IPS-18c (cell line): ENCODE results near the gene MAML1.

Experiments
- H3K4me3 ChIP-seq: 2 replicates; pipeline ENCODE4 v1.7.0; 2013; ENCODE audit warnings: low read depth, mild to moderate bottlenecking, low read length, moderate library complexity; ENCODE audit not compliant: insufficient read depth
- H3K9me3 ChIP-seq: one replicate; pipeline ENCODE4 v1.6.1; 2013; ENCODE audit warnings: mild to moderate bottlenecking, low read length, moderate library complexity; ENCODE audit not compliant: control insufficient read depth, insufficient read depth

MAML1 gene

GRCh38 chr5:179763215-179763945 lies 30.8 kb downstream of the MAML1 start:
- H3K9me3 ChIP-seq: no peaks in the 10 kb centered on the region

GRCh38 chr5:179764056-179764455 lies 31.4 kb downstream of the MAML1 start:
- Histone ChIP-seq H3K4me3 (no peak overlapping the region), H3K9me3 (no peaks in the 10 kb centered on the region)

More at GRCh38 chr5:179763215-179763945, 30.8 kb downstream of the MAML1 start:
- no peak overlapping the region for H3K4me3 ChIP-seq

DNA sequence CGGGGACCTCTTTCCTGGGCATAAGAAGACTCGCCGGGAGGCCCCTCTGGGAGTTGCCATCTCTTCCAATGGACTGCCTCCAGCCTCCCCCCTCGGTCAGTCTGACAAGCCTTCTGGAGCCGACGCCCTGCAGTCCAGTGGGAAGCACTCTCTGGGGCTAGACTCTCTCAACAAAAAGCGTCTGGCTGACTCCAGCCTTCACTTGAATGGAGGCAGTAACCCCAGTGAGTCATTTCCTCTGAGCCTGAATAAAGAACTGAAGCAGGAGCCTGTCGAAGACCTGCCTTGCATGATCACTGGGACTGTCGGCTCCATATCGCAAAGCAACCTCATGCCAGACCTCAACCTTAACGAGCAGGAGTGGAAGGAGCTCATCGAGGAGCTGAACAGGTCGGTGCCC lies 32.8 kb downstream of the MAML1 start:
- Histone ChIP-seq H3K4me3 (no peak overlapping the region), H3K9me3 (no peaks in the 10 kb centered on the region)

GRCh38 chr5:179766021-179766725 lies 33.6 kb downstream of the MAML1 start:
- H3K4me3 ChIP-seq: no peak overlapping the region

DNA sequence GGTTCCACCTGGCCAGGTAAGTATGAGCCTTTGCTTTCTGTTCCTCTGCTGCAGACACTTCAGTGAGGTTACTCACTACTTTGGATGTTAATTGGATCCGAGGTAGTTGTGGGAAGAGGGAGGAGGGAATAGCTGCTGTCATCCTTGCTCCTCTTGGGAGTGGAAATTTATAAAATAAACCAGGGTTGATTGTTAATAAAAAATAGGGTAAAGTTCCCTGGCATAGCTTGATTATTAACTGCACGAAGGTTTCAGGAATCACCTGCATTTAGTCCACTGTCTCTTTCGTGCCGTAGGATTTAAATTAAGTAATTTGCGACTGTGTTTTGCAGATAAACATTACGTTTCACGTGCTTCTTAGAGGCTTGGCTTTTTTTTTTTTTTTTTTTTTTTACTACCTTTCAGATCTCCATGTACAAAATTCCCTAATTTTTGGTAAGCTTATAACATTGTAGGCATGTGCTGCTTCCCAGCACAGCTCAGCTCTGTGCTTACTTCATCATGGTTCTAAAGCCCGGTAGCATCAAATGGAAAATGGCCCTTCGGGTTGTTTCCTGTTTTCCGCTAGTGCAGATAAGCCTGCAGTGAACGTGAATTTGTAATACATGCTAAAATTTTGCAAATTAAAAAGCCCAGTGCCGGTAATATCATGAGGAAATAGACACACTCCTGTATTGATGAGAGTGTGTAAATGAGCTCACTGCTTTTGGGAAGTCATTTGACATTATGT lies 34.3 kb downstream of the MAML1 start:
- no peaks in the 10 kb centered on the region for H3K9me3 ChIP-seq
- no peak overlapping the region for H3K4me3 ChIP-seq

More at GRCh38 chr5:179766021-179766725, 33.6 kb downstream of the MAML1 start:
- H3K9me3 ChIP-seq: no peaks in the 10 kb centered on the region

DNA sequence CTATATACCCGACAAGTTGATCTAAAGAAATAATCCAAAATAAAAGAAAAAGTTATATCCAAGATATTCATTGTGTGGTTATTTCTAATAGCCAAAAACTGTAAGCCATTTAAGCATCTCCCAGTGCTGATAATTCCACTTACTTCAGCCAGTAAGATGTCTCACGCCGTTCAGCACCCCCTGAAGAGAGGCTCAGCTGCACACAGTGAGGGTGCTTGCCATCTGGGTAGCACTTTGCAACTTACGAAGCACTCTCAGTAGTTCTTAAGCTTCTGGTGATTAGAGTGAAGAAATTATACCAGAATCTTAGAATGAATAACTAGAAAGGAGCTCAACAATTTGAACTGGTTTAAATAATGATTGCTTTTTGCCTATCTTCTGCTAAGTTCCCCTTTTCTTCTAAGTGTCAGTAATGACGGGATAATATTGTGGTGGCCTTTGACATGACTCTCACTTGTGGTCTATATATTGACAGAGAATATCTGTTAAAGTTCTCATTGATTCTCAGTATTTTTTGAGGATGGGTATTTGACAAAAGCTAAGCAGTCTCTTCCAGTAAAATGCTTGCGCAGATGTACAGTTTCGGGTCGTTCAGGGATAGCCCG lies 35.0 kb downstream of the MAML1 start:
- H3K9me3 ChIP-seq: no peaks in the 10 kb centered on the region
- no peak overlapping the region for H3K4me3 ChIP-seq

DNA sequence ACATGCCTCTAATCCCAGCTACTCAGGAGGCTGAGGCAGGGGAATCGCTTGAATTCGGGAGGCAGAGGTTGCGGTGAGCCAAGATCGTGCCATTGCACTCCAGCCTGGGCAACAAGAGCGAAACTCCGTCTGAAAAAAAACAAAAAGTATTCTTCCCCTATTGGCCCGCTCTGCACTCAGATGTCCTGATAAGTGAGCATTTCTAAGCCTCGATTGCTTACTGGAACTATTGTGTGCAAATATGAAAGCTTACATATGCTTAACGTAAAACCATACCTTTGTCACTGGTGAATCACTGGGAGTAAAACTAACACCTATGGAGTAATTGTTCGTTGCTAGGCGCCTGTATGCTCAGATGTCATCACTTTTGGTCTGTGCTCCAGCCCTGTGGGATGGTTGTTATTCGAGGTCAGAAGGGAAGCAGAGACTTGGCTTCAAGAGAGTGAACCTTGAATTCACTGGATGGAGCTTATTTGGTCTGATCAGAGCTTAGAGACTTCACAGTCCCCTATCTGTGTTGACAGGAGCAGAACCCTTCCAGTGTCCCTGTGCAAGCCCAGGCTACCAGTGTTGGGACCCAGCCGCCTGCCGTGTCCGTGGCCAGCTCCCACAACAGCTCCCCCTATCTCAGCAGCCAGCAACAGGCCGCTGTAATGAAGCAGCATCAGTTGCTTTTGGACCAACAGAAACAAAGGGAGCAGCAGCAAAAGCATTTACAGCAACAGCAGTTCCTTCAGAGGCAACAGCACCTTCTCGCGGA lies 35.9 kb downstream of the MAML1 start:
- Histone ChIP-seq H3K4me3 (no peak overlapping the region), H3K9me3 (no peaks in the 10 kb centered on the region)

GRCh38 chr5:179769271-179769670 lies 36.6 kb downstream of the MAML1 start:
- H3K4me3 ChIP-seq: no peak overlapping the region
- H3K9me3 ChIP-seq: no peaks in the 10 kb centered on the region

DNA sequence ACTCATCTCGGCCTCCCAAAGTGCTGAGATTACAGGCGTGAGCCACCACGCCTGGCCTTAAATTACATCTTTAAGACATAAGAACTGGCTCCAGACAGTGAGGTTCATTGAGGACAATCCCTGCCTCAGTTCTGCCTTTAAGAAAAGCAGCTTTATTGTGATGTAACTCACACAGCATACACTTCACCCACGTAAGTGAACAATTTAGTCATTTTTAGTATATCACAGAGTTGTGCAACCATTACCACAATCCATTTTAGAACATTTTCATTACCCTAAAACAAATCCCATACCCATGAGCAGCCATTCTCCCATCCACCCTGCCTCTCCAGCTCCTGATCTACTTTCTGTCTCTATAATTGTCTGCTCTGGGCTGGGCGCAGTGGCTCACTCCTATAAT lies 37.2 kb downstream of the MAML1 start:
- H3K4me3 ChIP-seq: no peak overlapping the region

GRCh38 chr5:179771311-179771895 lies 38.8 kb downstream of the MAML1 start:
- Histone ChIP-seq H3K4me3 (no peak overlapping the region), H3K9me3 (no peaks in the 10 kb centered on the region)

More for the DNA sequence above, 37.2 kb downstream of the MAML1 start:
- H3K9me3 ChIP-seq: no peaks in the 10 kb centered on the region

- no peak overlapping the region for H3K4me3 ChIP-seq
These were observed 39.7 kb downstream of the MAML1 start for GRCh38 chr5:179772351-179772750.

GRCh38 chr5:179773686-179774040 lies 41.0 kb downstream of the MAML1 start:
- no peak overlapping the region for H3K4me3 ChIP-seq

More at GRCh38 chr5:179772351-179772750, 39.7 kb downstream of the MAML1 start:
- no peaks in the 10 kb centered on the region for H3K9me3 ChIP-seq

GRCh38 chr5:179774442-179774841 lies 41.8 kb downstream of the MAML1 start:
- Histone ChIP-seq H3K9me3 (no peaks in the 10 kb centered on the region), H3K4me3 (no peak overlapping the region)

More at GRCh38 chr5:179773686-179774040, 41.0 kb downstream of the MAML1 start:
- H3K9me3 ChIP-seq: no peaks in the 10 kb centered on the region

GRCh38 chr5:179776411-179776938 lies 43.9 kb downstream of the MAML1 start:
- no peaks in the 10 kb centered on the region for H3K9me3 ChIP-seq
- H3K4me3 ChIP-seq: no peak overlapping the region

DNA sequence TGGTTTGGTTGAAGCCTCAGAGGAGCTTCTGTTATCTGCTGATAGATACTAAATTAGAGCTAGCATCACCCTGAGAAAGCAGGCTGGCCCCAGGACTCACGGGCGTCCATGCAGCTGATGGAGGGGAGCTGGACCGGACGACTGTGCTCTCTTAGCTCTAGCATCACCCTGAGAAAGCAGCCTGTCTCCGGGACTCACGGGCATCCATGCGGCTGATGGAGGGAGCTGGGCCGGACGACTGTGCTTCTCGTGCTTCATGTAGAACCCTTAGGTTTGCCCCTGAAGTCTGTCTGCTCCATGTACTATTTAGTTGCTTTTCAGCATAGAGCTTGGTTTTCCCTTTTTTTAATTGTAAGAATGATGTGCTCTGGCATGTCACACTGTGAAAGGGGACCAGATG lies 44.8 kb downstream of the MAML1 start:
- H3K4me3 ChIP-seq: no peak overlapping the region

DNA sequence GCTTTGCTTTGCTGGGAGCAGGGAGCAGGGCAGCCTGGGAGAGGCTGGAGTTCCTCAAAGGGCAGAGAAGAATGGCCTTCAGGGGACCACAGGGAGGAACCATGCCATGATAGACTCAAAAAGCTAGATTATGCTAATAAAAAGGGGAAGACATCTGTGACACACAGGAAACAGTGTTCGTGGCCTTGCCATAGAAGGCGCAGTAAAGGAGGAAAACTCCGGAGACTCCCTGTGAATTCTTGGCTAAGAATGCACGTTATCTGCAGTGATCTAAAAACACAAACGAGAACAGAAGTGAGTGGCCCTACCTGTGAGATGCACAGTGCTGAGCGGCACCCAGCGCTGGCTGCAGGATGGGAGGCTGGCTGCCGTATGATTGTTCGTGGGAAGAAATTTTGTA lies 45.3 kb downstream of the MAML1 start:
- Histone ChIP-seq H3K9me3 (no peaks in the 10 kb centered on the region), H3K4me3 (no peak overlapping the region)

More for the DNA sequence above, 44.8 kb downstream of the MAML1 start:
- no peaks in the 10 kb centered on the region for H3K9me3 ChIP-seq
